Stomach (tissue), 9 donors: ENCODE measurements around the gene OBSCN. TPM values are rescaled to one million over a fixed set of nuclear protein-coding genes. Genes with fewer than 3 reads are reported as not detected.

Source experiments
- DNase-seq, 2 donors: peaks; one replicate each; pipeline versions ENCODE4 v3.0.0 to v3.0.0-alpha.2; 2013 to 2019
- H3K27ac ChIP-seq, 5 donors: fragments of 200-600 bp in 4 of 5; sonication (generic) in 4 of 5; one replicate each; pipeline ENCODE4 v1.5.1; 2013 to 2019; ENCODE audit warnings: mild to moderate bottlenecking in 1 of 5, moderate library complexity in 1 of 5
- H3K27me3 ChIP-seq, 3 donors: fragments of 200-600 bp; sonication (generic); one replicate each; pipeline ENCODE4 v1.5.1; 2017 to 2019; ENCODE audit warnings: mixed run types in 1 of 3
- H3K36me3 ChIP-seq, 4 donors: fragments of 200-600 bp; sonication (generic); 1 replicate in 3 of 4; 2 replicates in 1 of 4; pipeline ENCODE4 v1.5.1; 2016 to 2019
- H3K4me1 ChIP-seq, 4 donors: fragments of 200-600 bp; sonication (generic); one replicate each; pipeline ENCODE4 v1.5.1; 2016 to 2019
- H3K4me3 ChIP-seq, 4 donors: fragments of 200-600 bp; sonication (generic) in 3 of 4; one replicate each; pipeline ENCODE4 v1.5.1; 2016 to 2019; ENCODE audit warnings: mild to moderate bottlenecking in 1 of 4
- H3K9me3 ChIP-seq, 4 donors: fragments of 200-600 bp; sonication (generic); one replicate each; pipeline ENCODE4 v1.5.1; 2016 to 2019
- EP300 ChIP-seq: sonication (generic); formaldehyde crosslinking; IDR thresholded peaks from one replicate; pipeline ENCODE4 v1.6.1; 2017; ENCODE audit warnings: antibody characterized with exemption
- POLR2A ChIP-seq, 4 donors: fragments of 450-650 bp; IDR thresholded peaks; one replicate each; pipeline ENCODE4 v1.6.1; 2016; ENCODE audit warnings: antibody characterized with exemption in 4 of 4, control low read depth in 2 of 4, mild to moderate bottlenecking in 1 of 4, moderate library complexity in 1 of 4
- POLR2AphosphoS5 ChIP-seq, 3 donors: sonication (generic); formaldehyde crosslinking; IDR thresholded peaks; one replicate each; pipeline ENCODE4 v1.6.1; 2016; ENCODE audit warnings: antibody characterized with exemption in 3 of 3
- WGBS, 5 donors: extraction: QIAGEN DNeasy Blood & Tissue Kit in 3 of 5; methylation state at CpG; one replicate each; pipeline versions ENCODE4 v1.1.5 to v1.1.7; 2013 to 2018; 5-methylcytosine and 5-hydroxymethylcytosine counted together
- intact Hi-C: fragments of 100-400 bp; cut with DNase I; formaldehyde crosslinking; loops from one replicate; pipeline ENCODE4 v1.15.1; 2023; ENCODE audit warnings: low total_unique reads
- polyA plus RNA-seq, 3 donors: library from polyadenylated mRNA; stranded (reverse); fragments of 200-250 nt; gene quantifications; one replicate each; pipeline ENCODE4 v1.2.3, GENCODE V29; 2013
- total RNA-seq, 5 donors: library from RNA; depleted of rRNA; stranded (reverse); fragments of >200 nt; gene quantifications; one replicate each; pipeline versions ENCODE4 v1.1.0 to v1.2.3, GENCODE V29; 2014 to 2016
- TF ChIP-seq, protein P1 (sequence below), 7 experiments: fragments of 450-650 bp in 4 of 7; fragments of 200-600 bp in 3 of 7; sonication (generic) in 3 of 7; IDR thresholded peaks; one replicate each; pipeline ENCODE4 v1.5.1; 2016 to 2019; ENCODE audit warnings: antibody characterized with exemption in 7 of 7, control low read depth in 2 of 7, mild to moderate bottlenecking in 1 of 7
- donor health status: healthy with polysubstance abuse.
- donor health status: Bipolar disorder and iron deficiency.
- donor health status: healthy.

Gene OBSCN
- total and polyA plus RNA-seq, 8 donors, result 7.2 to 111 (median 24.7) TPM

DNA sequence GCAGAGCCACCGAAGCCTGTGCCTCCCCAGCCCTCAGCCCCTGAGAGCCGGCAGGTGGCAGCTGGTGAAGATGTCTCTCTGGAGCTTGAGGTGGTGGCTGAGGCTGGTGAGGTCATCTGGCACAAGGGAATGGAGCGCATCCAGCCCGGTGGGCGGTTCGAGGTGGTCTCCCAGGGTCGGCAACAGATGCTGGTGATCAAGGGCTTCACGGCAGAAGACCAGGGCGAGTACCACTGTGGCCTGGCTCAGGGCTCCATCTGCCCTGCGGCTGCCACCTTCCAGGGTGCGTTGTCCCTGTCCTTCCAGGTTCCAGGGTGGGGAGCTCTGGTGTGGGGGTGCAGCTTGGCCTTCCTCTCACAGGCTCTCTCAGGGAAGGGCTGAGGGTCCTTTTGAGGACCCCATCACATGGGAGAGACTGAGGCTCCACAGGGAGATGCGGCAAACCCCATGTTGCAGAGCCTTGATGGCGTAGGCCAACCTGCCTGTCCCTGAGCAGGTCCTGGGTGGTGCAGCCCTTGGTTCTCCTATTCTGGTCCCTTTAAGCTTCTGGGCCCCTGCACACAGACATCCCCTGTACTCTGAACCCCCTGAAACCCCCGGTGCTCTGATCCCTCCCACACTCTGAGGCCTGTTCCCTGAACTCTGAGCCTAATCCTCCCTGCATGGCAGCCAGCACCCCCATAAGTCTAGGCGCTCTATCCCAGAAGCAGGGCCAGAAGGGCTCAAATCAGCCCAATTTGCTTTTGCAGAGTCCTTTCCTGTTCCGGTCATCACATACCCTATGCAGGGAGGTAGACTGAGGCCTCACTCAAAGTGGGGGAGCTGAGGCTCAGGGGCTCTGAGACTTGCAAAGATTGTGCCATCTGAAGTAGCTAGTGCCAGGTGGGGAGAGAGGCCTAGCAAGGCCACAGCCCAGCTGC is 110.3 kb downstream of the OBSCN start:
- TF ChIP-seq, protein P1, sequence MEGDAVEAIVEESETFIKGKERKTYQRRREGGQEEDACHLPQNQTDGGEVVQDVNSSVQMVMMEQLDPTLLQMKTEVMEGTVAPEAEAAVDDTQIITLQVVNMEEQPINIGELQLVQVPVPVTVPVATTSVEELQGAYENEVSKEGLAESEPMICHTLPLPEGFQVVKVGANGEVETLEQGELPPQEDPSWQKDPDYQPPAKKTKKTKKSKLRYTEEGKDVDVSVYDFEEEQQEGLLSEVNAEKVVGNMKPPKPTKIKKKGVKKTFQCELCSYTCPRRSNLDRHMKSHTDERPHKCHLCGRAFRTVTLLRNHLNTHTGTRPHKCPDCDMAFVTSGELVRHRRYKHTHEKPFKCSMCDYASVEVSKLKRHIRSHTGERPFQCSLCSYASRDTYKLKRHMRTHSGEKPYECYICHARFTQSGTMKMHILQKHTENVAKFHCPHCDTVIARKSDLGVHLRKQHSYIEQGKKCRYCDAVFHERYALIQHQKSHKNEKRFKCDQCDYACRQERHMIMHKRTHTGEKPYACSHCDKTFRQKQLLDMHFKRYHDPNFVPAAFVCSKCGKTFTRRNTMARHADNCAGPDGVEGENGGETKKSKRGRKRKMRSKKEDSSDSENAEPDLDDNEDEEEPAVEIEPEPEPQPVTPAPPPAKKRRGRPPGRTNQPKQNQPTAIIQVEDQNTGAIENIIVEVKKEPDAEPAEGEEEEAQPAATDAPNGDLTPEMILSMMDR (IDR thresholded peaks at IDR 0.05), result no peak
- TF ChIP-seq POLR2AphosphoS5 (IDR thresholded peaks at IDR 0.05), result no peak
- TF ChIP-seq POLR2A (IDR thresholded peaks at IDR 0.05), result no peak
- TF ChIP-seq EP300, result no peak
- WGBS, 5 donors, result 88 to 95% (median 93%) methylated on average over 11 to 16 of the region's 16 CpGs
- Histone ChIP-seq H3K4me3 (no peak overlapping the region), H3K9me3 (peaks cover 0 to 10% (median 3%) of the 10 kb centered on the region in 4 donors), H3K4me1 (no peaks in the 10 kb centered on the region), H3K36me3 (peaks cover 0 to 69% (median 38%) of the 10 kb centered on the region in 4 donors), H3K27ac (no peak overlapping the region), H3K27me3 (no peaks in the 10 kb centered on the region)
- intact Hi-C loops, result no loop called here
- peak in 1 of 2 donors; percentile 17 for DNase-seq

GRCh38 chr1:228318823-228319241 is 111.0 kb downstream of the OBSCN start:
- DNase-seq, result peak in 1 of 2 donors; percentile 22
- Histone ChIP-seq H3K4me1 (no peaks in the 10 kb centered on the region), H3K9me3 (peaks cover 0 to 3% (median 0%) of the 10 kb centered on the region in 4 donors), H3K27ac (no peak overlapping the region), H3K4me3 (no peak overlapping the region), H3K27me3 (no peaks in the 10 kb centered on the region), H3K36me3 (peaks cover 0 to 76% (median 45%) of the 10 kb centered on the region in 4 donors)
- WGBS, 5 donors, result 93 to 98% (median 97%) methylated on average over 5 to 15 of the region's 15 CpGs
- TF ChIP-seq, protein P1 (IDR thresholded peaks at IDR 0.05), result no peak
- TF ChIP-seq EP300 (no peak), POLR2A (IDR thresholded peaks at IDR 0.05) (no peak), POLR2AphosphoS5 (IDR thresholded peaks at IDR 0.05) (no peak)
- intact Hi-C loops, result no loop called here

- Histone ChIP-seq H3K36me3 (peaks cover 0 to 83% (median 49%) of the 10 kb centered on the region in 4 donors), H3K9me3 (peaks cover 0 to 3% (median 2%) of the 10 kb centered on the region in 4 donors), H3K4me1 (no peaks in the 10 kb centered on the region), H3K4me3 (no peak overlapping the region), H3K27me3 (no peaks in the 10 kb centered on the region), H3K27ac (no peak overlapping the region)
- DNase-seq, result no peak
- TF ChIP-seq POLR2A (IDR thresholded peaks at IDR 0.05) (no peak), POLR2AphosphoS5 (IDR thresholded peaks at IDR 0.05) (no peak), EP300 (no peak)
- TF ChIP-seq, protein P1 (IDR thresholded peaks at IDR 0.05), result no peak
- intact Hi-C loops, result no loop called here
- 84 to 91% (median 89%) methylated on average over 4 of the region's 4 CpGs for WGBS, 5 donors
Observed at GRCh38 chr1:228319352-228320088, 111.7 kb downstream of the OBSCN start.

- Histone ChIP-seq H3K4me3 (no peak overlapping the region), H3K27me3 (no peaks in the 10 kb centered on the region), H3K27ac (no peak overlapping the region), H3K4me1 (no peaks in the 10 kb centered on the region), H3K36me3 (peaks cover 0 to 92% (median 49%) of the 10 kb centered on the region in 4 donors), H3K9me3 (peaks cover 4 to 12% (median 10%) of the 10 kb centered on the region in 4 donors)
- TF ChIP-seq, protein P1 (IDR thresholded peaks at IDR 0.05), result no peak
- TF ChIP-seq EP300 (no peak), POLR2AphosphoS5 (IDR thresholded peaks at IDR 0.05) (no peak), POLR2A (IDR thresholded peaks at IDR 0.05) (no peak)
- no peak for DNase-seq
- WGBS, 5 donors, result 95 to 97% (median 96%) methylated on average over 3 of the region's 3 CpGs
- intact Hi-C loops, result no loop called here
Observed at GRCh38 chr1:228320394-228320793, 112.5 kb downstream of the OBSCN start.
